Neural progenitor cell (in vitro differentiated cells): ENCODE data around the gene PDCD1LG2.

Source experiments
- CTCF ChIP-seq: fragments of 200-600 bp; sonication (generic); IDR thresholded peaks from 2 replicates; pipeline ENCODE4 v1.5.1; 2017; ENCODE audit warnings: antibody characterized with exemption, mild to moderate bottlenecking
- EZH2phosphoT487 ChIP-seq: fragments of 200-600 bp; sonication (generic); IDR thresholded peaks from 2 replicates; pipeline ENCODE4 v1.6.1; 2017; ENCODE audit warnings: antibody characterized with exemption

- TF ChIP-seq EZH2phosphoT487 (no peak), CTCF (no peak)
Observed at GRCh38 chr9:5587024-5587423, 76.7 kb downstream of the PDCD1LG2 start.
